SH-SY5Y (cell line): Measurements from ENCODE around the gene AKAP9.
A peak's percentile ranks its signal among the peaks of the same experiment; 100 is the strongest.

Source experiments
- GATA2 ChIP-seq: IDR thresholded peaks from 2 replicates; pipeline ENCODE4 v1.6.1; 2011; ENCODE audit warnings: mild to moderate bottlenecking, low read depth, low read length
- GATA3 ChIP-seq: IDR thresholded peaks from 2 replicates; pipeline ENCODE4 v1.6.1; 2011; ENCODE audit warnings: low read depth, mild to moderate bottlenecking, low read length, moderate library complexity

DNA sequence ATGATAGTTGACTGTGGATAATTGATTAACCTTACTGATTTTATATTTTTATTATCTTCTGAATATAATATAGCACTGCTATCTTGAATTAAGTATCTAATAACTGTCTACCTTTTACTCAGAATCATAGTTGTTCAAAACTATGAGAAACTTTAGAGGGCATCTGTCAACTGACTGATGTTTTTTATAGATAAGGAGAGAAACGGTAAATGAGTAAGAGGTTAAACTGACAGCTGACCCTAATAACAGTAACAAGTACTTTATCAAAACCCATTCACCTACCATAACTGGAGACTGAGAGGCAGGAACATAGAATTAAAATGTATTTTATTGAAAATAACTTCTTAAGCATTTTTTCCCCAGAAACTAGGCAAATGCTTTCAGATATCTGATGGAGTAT is 131.5 kb downstream of the AKAP9 start:
- 0 out of 2 replicates have a peak, but pooled peaks have one; percentile 21 for TF ChIP-seq GATA3
- TF ChIP-seq GATA2: no peak
